CD4-positive, alpha-beta memory T cell (primary cell): Measurements from ENCODE around the gene GSTT2. TPM values are rescaled to one million over a fixed set of nuclear protein-coding genes. Genes with fewer than 3 reads are reported as not detected.
"Not testable (repeated sequence)": the region's sequence is repeated elsewhere in the genome, so short reads cannot be mapped to it uniquely, and the experiment has no call there.

Source experiments
- CTCF ChIA-PET: fragments of 350-600 bp; sonication (Branson Sonifier 250); formaldehyde crosslinking; loops from one replicate; lab custom pipeline; 2021; ENCODE audit warnings: inconsistent platforms; ENCODE audit not compliant: partially characterized antibody; lab: Charles Lee
- POLR2A ChIA-PET: fragments of 350-600 bp; sonication (Branson Sonifier 250); formaldehyde crosslinking; loops from one replicate; lab custom pipeline; 2021; ENCODE audit not compliant: partially characterized antibody; lab: Charles Lee
- DNase-seq, 5 donors: peaks; one replicate each; pipeline versions ENCODE4 v3.0.0 to v3.0.0-alpha.2; 2020 to 2022; ENCODE audit warnings: mixed read lengths in 1 of 5
- H3K27ac ChIP-seq: one replicate; pipeline ENCODE4 v1.7.0; 2013; ENCODE audit warnings: low read depth, low read length
- H3K27me3 ChIP-seq: 2 replicates; pipeline ENCODE4 v1.7.0; 2013; ENCODE audit warnings: mild to moderate bottlenecking, low read length, moderate library complexity; ENCODE audit not compliant: insufficient read depth
- H3K36me3 ChIP-seq: 2 replicates; pipeline ENCODE4 v1.7.0; 2013; ENCODE audit warnings: mild to moderate bottlenecking, low read length, moderate library complexity; ENCODE audit not compliant: insufficient read depth
- H3K4me1 ChIP-seq: 2 replicates; pipeline ENCODE4 v1.7.0; 2013; ENCODE audit warnings: mild to moderate bottlenecking, low read length, moderate library complexity; ENCODE audit not compliant: insufficient read depth
- H3K4me3 ChIP-seq, 2 donors: one replicate each; pipeline ENCODE4 v1.7.0; 2013; ENCODE audit warnings: low read length in 2 of 2, mild to moderate bottlenecking in 1 of 2
- H3K9me3 ChIP-seq, 2 donors: one replicate each; pipeline ENCODE4 v1.7.0; 2013; ENCODE audit warnings: low read length in 2 of 2, control low read depth in 1 of 2; ENCODE audit not compliant: control insufficient read depth in 1 of 2
- H3K27ac Mint-ChIP-seq, 7 donors: one replicate each; pipeline ENCODE4 v1.8.0; 2020 to 2021; ENCODE audit warnings: mixed read lengths in 7 of 7, mild to moderate bottlenecking in 6 of 7, inconsistent platforms in 3 of 7, moderate library complexity in 3 of 7
- H3K27me3 Mint-ChIP-seq, 2 donors: one replicate each; pipeline ENCODE4 v1.8.0; 2020 to 2021; ENCODE audit warnings: mixed read lengths in 2 of 2
- H3K36me3 Mint-ChIP-seq, 2 donors: one replicate each; pipeline ENCODE4 v1.8.0; 2020 to 2021; ENCODE audit warnings: mixed read lengths in 2 of 2, inconsistent platforms in 1 of 2, mild to moderate bottlenecking in 1 of 2
- H3K4me1 Mint-ChIP-seq, 4 donors: one replicate each; pipeline ENCODE4 v1.8.0; 2020 to 2021; ENCODE audit warnings: mixed read lengths in 4 of 4, mild to moderate bottlenecking in 1 of 4
- H3K4me3 Mint-ChIP-seq, 8 donors: one replicate each; pipeline ENCODE4 v1.8.0; 2020 to 2021; ENCODE audit warnings: mixed read lengths in 8 of 8, mild to moderate bottlenecking in 7 of 8, moderate library complexity in 6 of 8, inconsistent platforms in 3 of 8
- H3K9me3 Mint-ChIP-seq, 8 donors: one replicate each; pipeline ENCODE4 v1.8.0; 2020 to 2021; ENCODE audit warnings: mixed read lengths in 8 of 8, mild to moderate bottlenecking in 5 of 8, inconsistent platforms in 3 of 8, moderate library complexity in 1 of 8
- intact Hi-C: fragments of 100-400 bp; cut with micrococcal nuclease; formaldehyde crosslinking; loops from one replicate; pipeline ENCODE4 v1.15.1; 2023
- polyA plus RNA-seq, 2 donors: library from polyadenylated mRNA; unstranded; fragments of 300-500 nt; fragmentation: Illumina TruSeq; gene quantifications; one replicate each; pipeline ENCODE4 v1.2.3, GENCODE V29; 2021
- total RNA-seq, 2 experiments: library from RNA; stranded (reverse); gene quantifications; one replicate each; pipeline ENCODE4 v1.2.3, GENCODE V29; 2021

Gene GSTT2
- total RNA-seq (not detected), polyA plus RNA-seq (not detected)

GRCh38 chr22:23979557-23980240, at the start of gene GSTT2:
GSTT2 (plus strand) TSS chr22:23980134.
- H3K4me3 Mint-ChIP-seq, H3K36me3 ChIP-seq, H3K27ac Mint-ChIP-seq, H3K27me3 ChIP-seq, H3K36me3 Mint-ChIP-seq, H3K27ac ChIP-seq, H3K9me3 Mint-ChIP-seq, DNase-seq, H3K4me3 ChIP-seq, H3K4me1 Mint-ChIP-seq, H3K27me3 Mint-ChIP-seq, CTCF ChIA-PET, H3K4me1 ChIP-seq, POLR2A ChIA-PET, H3K9me3 ChIP-seq: not testable (repeated sequence)
- intact Hi-C loops = loop anchor here (10.0 kb wide), 2 partner anchors 65 to 545 kb away; no protein-coding TSS in a partner anchor

- no peaks in the 10 kb centered on the region for H3K27me3 ChIP-seq
- ChIA-PET CTCF (no interaction called here), POLR2A (no interaction called here)
- H3K4me1 Mint-ChIP-seq = no peaks in the 10 kb centered on the region
- H3K9me3 Mint-ChIP-seq = no peaks in the 10 kb centered on the region
- H3K27ac ChIP-seq = no peak overlapping the region
- intact Hi-C loops = no loop called here
- H3K4me1 ChIP-seq = no peaks in the 10 kb centered on the region
- no peak overlapping the region for H3K27ac Mint-ChIP-seq
- no peaks in the 10 kb centered on the region for H3K9me3 ChIP-seq
- no peaks in the 10 kb centered on the region for H3K36me3 ChIP-seq
- DNase-seq = no peak
- no peak overlapping the region for H3K4me3 Mint-ChIP-seq
- H3K4me3 ChIP-seq = no peak overlapping the region
- no peaks in the 10 kb centered on the region for H3K27me3 Mint-ChIP-seq
- H3K36me3 Mint-ChIP-seq = no peaks in the 10 kb centered on the region
These were observed 41.5 kb upstream of the GSTT2 start for GRCh38 chr22:23938328-23939016.

GRCh38 chr22:23939017-23939357, 40.9 kb upstream of the GSTT2 start:
- Histone ChIP-seq H3K36me3 (no peaks in the 10 kb centered on the region), H3K4me3 (no peak overlapping the region), H3K27me3 (no peaks in the 10 kb centered on the region), H3K9me3 (no peaks in the 10 kb centered on the region), H3K4me1 (no peaks in the 10 kb centered on the region), H3K27ac (no peak overlapping the region)
- Mint-ChIP-seq H3K4me1 (no peaks in the 10 kb centered on the region), H3K9me3 (no peaks in the 10 kb centered on the region), H3K4me3 (no peak overlapping the region), H3K27me3 (no peaks in the 10 kb centered on the region), H3K27ac (no peak overlapping the region), H3K36me3 (no peaks in the 10 kb centered on the region)
- POLR2A ChIA-PET = no interaction called here
- CTCF ChIA-PET = no interaction called here
- intact Hi-C loops = no loop called here
- no peak for DNase-seq

GRCh38 chr22:23940166-23940565, 39.8 kb upstream of the GSTT2 start:
- H3K4me1 Mint-ChIP-seq, H3K27ac Mint-ChIP-seq, H3K4me1 ChIP-seq, CTCF ChIA-PET, H3K4me3 Mint-ChIP-seq, H3K27ac ChIP-seq, H3K27me3 ChIP-seq, H3K36me3 ChIP-seq, H3K4me3 ChIP-seq, POLR2A ChIA-PET, H3K9me3 Mint-ChIP-seq, H3K9me3 ChIP-seq, DNase-seq, H3K36me3 Mint-ChIP-seq, intact Hi-C loops, H3K27me3 Mint-ChIP-seq: not testable (repeated sequence)

GRCh38 chr22:23947391-23947790, 32.5 kb upstream of the GSTT2 start:
- H3K4me1 ChIP-seq, H3K27me3 Mint-ChIP-seq, H3K4me3 ChIP-seq, POLR2A ChIA-PET, DNase-seq, H3K4me1 Mint-ChIP-seq, intact Hi-C loops, H3K27me3 ChIP-seq, H3K4me3 Mint-ChIP-seq, H3K36me3 Mint-ChIP-seq, H3K27ac ChIP-seq, H3K36me3 ChIP-seq, H3K9me3 Mint-ChIP-seq, CTCF ChIA-PET, H3K27ac Mint-ChIP-seq, H3K9me3 ChIP-seq: not testable (repeated sequence)

- H3K9me3 ChIP-seq, H3K27me3 Mint-ChIP-seq, CTCF ChIA-PET, H3K36me3 Mint-ChIP-seq, H3K27me3 ChIP-seq, H3K9me3 Mint-ChIP-seq, H3K4me1 Mint-ChIP-seq, H3K27ac ChIP-seq, H3K27ac Mint-ChIP-seq, H3K4me1 ChIP-seq, POLR2A ChIA-PET, H3K36me3 ChIP-seq, H3K4me3 Mint-ChIP-seq, DNase-seq, H3K4me3 ChIP-seq: not testable (repeated sequence)
- intact Hi-C loops = loop anchor here (10.0 kb wide), 3 partner anchors 95 to 325 kb away; partner anchors contain the start of gene SLC2A11
These were observed 30.2 kb upstream of the GSTT2 start for GRCh38 chr22:23949764-23950163.

GRCh38 chr22:23951383-23951782, 28.6 kb upstream of the GSTT2 start:
- H3K4me3 Mint-ChIP-seq, H3K27me3 Mint-ChIP-seq, H3K4me3 ChIP-seq, H3K36me3 ChIP-seq, H3K9me3 ChIP-seq, H3K4me1 Mint-ChIP-seq, H3K27ac Mint-ChIP-seq, DNase-seq, H3K4me1 ChIP-seq, H3K27ac ChIP-seq, H3K9me3 Mint-ChIP-seq, H3K27me3 ChIP-seq, H3K36me3 Mint-ChIP-seq, CTCF ChIA-PET, POLR2A ChIA-PET: not testable (repeated sequence)
- intact Hi-C loops = loop anchor here (10.0 kb wide), 3 partner anchors 97 to 327 kb away; partner anchors contain the start of gene SLC2A11
